HepG2 (cell line): ENCODE results near the gene BCAM. TPM values are rescaled to one million over a fixed set of nuclear protein-coding genes. Genes with fewer than 3 reads are reported as not detected.
"Not testable (repeated sequence)": the region's sequence is repeated elsewhere in the genome, so short reads cannot be mapped to it uniquely, and the experiment has no call there.

Experiments
- ATAC-seq: fragments of 200-7000 bp; cut with Tn5 transposase; 3 replicates; pipeline ENCODE4 v1.9.1; 2020; ENCODE audit warnings: mild to moderate bottlenecking, moderate library complexity
- BruUV-seq: library from RNA; stranded (reverse); fragments of 400-500 nt; replicated peaks from 2 replicates; lab custom pipeline; 2021; lab: Mats Ljungman, UMichigan
- CTCF ChIA-PET: fragments of 300-600 bp; formaldehyde crosslinking; extraction: SDS; loops from one replicate; lab custom pipeline; 2021; ENCODE audit warnings: low total read pairs, inconsistent platforms, low intra/inter-chr PET ratio; lab: Yijun Ruan, JAX
- POLR2A ChIA-PET: fragments of 350-600 bp; sonication (Branson Sonifier 250); formaldehyde crosslinking; loops from one replicate; lab custom pipeline; 2020; ENCODE audit warnings: antibody characterized with exemption, inconsistent platforms; lab: Yijun Ruan, JAX
- DNase-seq: peaks from one replicate; pipeline ENCODE4 v3.0.0-alpha.2; 2015; ENCODE audit warnings: low spot score
- FAIRE-seq: peaks from 3 replicates; lab custom pipeline; 2011; peaks lifted over from hg19 to GRCh38; lab: Jason Lieb, UNC
- H2AFZ ChIP-seq: one replicate; pipeline ENCODE4 v1.6.1; 2011; ENCODE audit warnings: low read length, inconsistent platforms
- H3K27ac ChIP-seq: fragments of 300-600 bp; 3 replicates; pipeline ENCODE4 v1.8.0; 2011; ENCODE audit warnings: mixed run types, mild to moderate bottlenecking, mixed read lengths, low read length, inconsistent platforms; ENCODE audit not compliant: insufficient read depth; ENCODE audit errors: extremely low read length
- H3K27me3 ChIP-seq, 2 experiments: fragments of 200-600 bp in 1 of 2; 2 replicates in 1 of 2; 3 replicates in 1 of 2; pipeline versions ENCODE4 v1.6.0 to v1.8.0; 2011; ENCODE audit warnings: low read length in 2 of 2, mild to moderate bottlenecking in 2 of 2, moderate library complexity in 2 of 2, inconsistent platforms in 1 of 2; ENCODE audit not compliant: insufficient read depth in 2 of 2, control insufficient read depth in 1 of 2
- H3K36me3 ChIP-seq, 2 experiments: fragments of 200-600 bp in 1 of 2; replicated peaks in 1 of 2; 2 replicates in 1 of 2; 3 replicates in 1 of 2; pipeline versions ENCODE4 v1.5.1 to v1.8.0; 2011; ENCODE audit warnings: low read length in 2 of 2, inconsistent platforms in 1 of 2; ENCODE audit not compliant: insufficient read depth in 2 of 2, control insufficient read depth in 1 of 2
- H3K4me1 ChIP-seq: 2 replicates; pipeline ENCODE4 v1.5.1; 2012; ENCODE audit warnings: low read length, inconsistent platforms; ENCODE audit not compliant: insufficient read depth
- H3K4me2 ChIP-seq: 2 replicates; pipeline ENCODE4 v1.6.0; 2011; ENCODE audit warnings: low read depth, low read length, inconsistent platforms
- H3K4me3 ChIP-seq, 3 experiments: fragments of 200-600 bp in 1 of 3; sonication (generic), shearing (Covaris generic) in 1 of 3; replicated peaks in 1 of 3; 2 replicates each; pipeline ENCODE4 v1.5.1; 2011 to 2016; ENCODE audit warnings: low read length in 3 of 3, inconsistent platforms in 2 of 3, low read depth in 2 of 3, mild to moderate bottlenecking in 2 of 3, control low read depth in 1 of 3, mixed read lengths in 1 of 3; ENCODE audit not compliant: insufficient read depth in 1 of 3
- H3K79me2 ChIP-seq: one replicate; pipeline ENCODE4 v1.6.1; 2011; ENCODE audit warnings: low read length, inconsistent platforms; ENCODE audit not compliant: insufficient read depth
- H3K9ac ChIP-seq: 2 replicates; pipeline ENCODE4 v1.6.0; 2011; ENCODE audit warnings: mild to moderate bottlenecking, low read depth, low read length, inconsistent platforms; ENCODE audit not compliant: insufficient read depth
- H3K9me3 ChIP-seq: 2 replicates; pipeline ENCODE4 v1.5.1; 2012; ENCODE audit warnings: mild to moderate bottlenecking, low read length
- H4K20me1 ChIP-seq: 2 replicates; pipeline ENCODE4 v1.6.0; 2011; ENCODE audit warnings: inconsistent platforms, mild to moderate bottlenecking, low read length, moderate library complexity; ENCODE audit not compliant: insufficient read depth
- IRF2 ChIP-seq: IDR thresholded peaks from 2 replicates; pipeline ENCODE4 v1.6.1; 2018; ENCODE audit warnings: missing genetic modification reagents, missing compliant biosample characterization
- ZNF7 ChIP-seq: IDR thresholded peaks from 2 replicates; pipeline ENCODE4 v1.6.1; 2016; ENCODE audit warnings: missing biosample characterization, missing genetic modification reagents
- WGBS: methylation state at CpG from one replicate; pipeline ENCODE4 v1.1.6; 2017; ENCODE audit warnings: low lambda C conversion rate; 5-methylcytosine and 5-hydroxymethylcytosine counted together
- in situ Hi-C: cut with HindIII; loops from 2 replicates; pipeline ENCODE4 v1.10.0; 2017; ENCODE audit warnings: low pct_unique_long_range_greater_than_20kb; ENCODE audit not compliant: extremely low pct_ligation_motif_present
- intact Hi-C: fragments of 100-400 bp; cut with micrococcal nuclease; formaldehyde crosslinking; loops from one replicate; pipeline ENCODE4 v1.10.0; 2022; ENCODE audit not compliant: unreplicated experiment
- polyA plus RNA-seq, 8 experiments: library from polyadenylated mRNA; depleted of rRNA in 3 of 8; stranded (reverse) in 7 of 8; unstranded in 1 of 8; fragments of >200 nt; fragmentation: Illumina TruSeq in 4 of 8; extraction: Trizol in 4 of 8; gene quantifications; 2 replicates each; pipeline versions ENCODE4 v1.2.1 to v1.2.3, GENCODE V29; 2011 to 2016; ENCODE audit warnings: low read depth in 4 of 8, missing spikeins in 1 of 8, mixed read lengths in 1 of 8; ENCODE audit not compliant: insufficient read depth in 1 of 8
- total RNA-seq, 5 experiments: library from RNA; depleted of rRNA; stranded (reverse); fragments of >200 nt; fragmentation: Illumina TruSeq; extraction: Trizol; gene quantifications; 2 replicates each; pipeline ENCODE4 v1.2.3, GENCODE V29; 2016; ENCODE audit warnings: low read depth in 1 of 5

Gene BCAM
- total and polyA plus RNA-seq, 2 of the 13 experiments (the other 11 are each of a cell fraction or from before 2014, with no cell fraction given) = 51.2 to 62.7 TPM

GRCh38 chr19:44772144-44772543 is 36.8 kb upstream of the BCAM start:
- CTCF ChIA-PET = interaction anchor here (3.0 kb wide), 1 partner anchor 47 kb away, joined by 50 read pairs; no protein-coding TSS in a partner anchor
- POLR2A ChIA-PET = interaction anchor here (2.1 to 2.7 kb wide), 2 partner anchors 49 to 201 kb away, joined by 4 to 35 read pairs; no protein-coding TSS in a partner anchor
- H3K27me3 ChIP-seq, H3K4me2 ChIP-seq, H3K79me2 ChIP-seq, H3K9ac ChIP-seq, DNase-seq, H2AFZ ChIP-seq, H3K9me3 ChIP-seq, ATAC-seq, BruUV-seq, H3K4me3 ChIP-seq, H3K27ac ChIP-seq, H3K36me3 ChIP-seq, FAIRE-seq, H4K20me1 ChIP-seq: not testable (repeated sequence)
- intact Hi-C loops = loop anchor here (5.0 kb wide), 2 partner anchors 35 to 200 kb away; partner anchors contain the start of gene BCAM
- WGBS = 67% methylated on average over 18 of the region's 18 CpGs
- peaks cover 52% of the 10 kb centered on the region for H3K4me1 ChIP-seq
- in situ Hi-C loops = loop anchor here (10.0 kb wide), 1 partner anchor 197 kb away; no protein-coding TSS in a partner anchor

GRCh38 chr19:44772959-44773358 is 35.9 kb upstream of the BCAM start:
- TF ChIP-seq ZNF7 (CRISPR knock-in tag) = peak; percentile 96
- no peak for TF ChIP-seq IRF2
- FAIRE-seq (no peak), DNase-seq (no peak), ATAC-seq (no peak)
- Histone ChIP-seq H3K27me3 (no peaks in the 10 kb centered on the region), H3K27ac (no peak overlapping the region), H3K36me3 (no peaks in the 10 kb centered on the region), H3K9me3 (no peaks in the 10 kb centered on the region), H3K9ac (no peak overlapping the region), H4K20me1 (no peaks in the 10 kb centered on the region), H2AFZ (no peak overlapping the region), H3K79me2 (no peaks in the 10 kb centered on the region), H3K4me3 (no peak overlapping the region), H3K4me2 (no peak overlapping the region), H3K4me1 (peaks cover 50% of the 10 kb centered on the region)
- ChIA-PET CTCF (no interaction called here), POLR2A (interaction anchor here (2.1 kb wide), 1 partner anchor 201 kb away, joined by 4 read pairs; no protein-coding TSS in a partner anchor)
- WGBS = 53% methylated on average over 3 of the region's 3 CpGs
- BruUV-seq = no TSS peak
- intact Hi-C loops = loop anchor here (5.0 kb wide), 2 partner anchors 34 to 201 kb away; partner anchors contain the start of gene BCAM
- in situ Hi-C loops = loop anchor here (10.0 kb wide), 1 partner anchor 198 kb away; no protein-coding TSS in a partner anchor
